ENCODE results near the gene UTP11. TPM values are rescaled to one million over a fixed set of nuclear protein-coding genes. Genes with fewer than 3 reads are reported as not detected.
A peak's percentile ranks its signal among the peaks of the same experiment; 100 is the strongest.

The UTP11 gene
- total RNA-seq, 1 donor from 2014 or later = 26.4 TPM

GRCh38 chr1:38046884-38047602 is 34.5 kb downstream of the UTP11 start:
- peaks cover 24% of the 10 kb centered on the region for H3K4me1 Mint-ChIP-seq (ENCODE audit: low read depth)
- peak; percentile 91 for DNase-seq (ENCODE audit: low spot score)

GRCh38 chr1:38047603-38048141 is 35.1 kb downstream of the UTP11 start:
- Mint-ChIP-seq H3K27me3 (ENCODE audit: low read depth) (peaks cover 13% of the 10 kb centered on the region), H3K4me1 (ENCODE audit: low read depth) (peaks cover 24% of the 10 kb centered on the region), H3K27ac (ENCODE audit: unreplicated experiment) (peak overlapping the region; percentile 63), H3K9me3 (ENCODE audit: low read depth) (no peaks in the 10 kb centered on the region), H3K36me3 (ENCODE audit: low read depth) (no peaks in the 10 kb centered on the region), H3K4me3 (ENCODE audit: unreplicated experiment) (peak overlapping the region; percentile 75)
- no peak for DNase-seq (ENCODE audit: low spot score)
- no peak for TF ChIP-seq CTCF (IDR thresholded peaks at IDR 0.05)

More at GRCh38 chr1:38046884-38047602, 34.5 kb downstream of the UTP11 start:
- TF ChIP-seq CTCF (IDR thresholded peaks at IDR 0.05) = peak; percentile 59
- H3K27me3 Mint-ChIP-seq (ENCODE audit: low read depth) = peaks cover 11% of the 10 kb centered on the region
- H3K27ac Mint-ChIP-seq (ENCODE audit: unreplicated experiment) = peak overlapping the region; percentile 63
- H3K4me3 Mint-ChIP-seq (ENCODE audit: unreplicated experiment) = peak overlapping the region; percentile 75
- H3K36me3 Mint-ChIP-seq (ENCODE audit: low read depth) = peaks cover 1% of the 10 kb centered on the region
- no peaks in the 10 kb centered on the region for H3K9me3 Mint-ChIP-seq (ENCODE audit: low read depth)

DNA sequence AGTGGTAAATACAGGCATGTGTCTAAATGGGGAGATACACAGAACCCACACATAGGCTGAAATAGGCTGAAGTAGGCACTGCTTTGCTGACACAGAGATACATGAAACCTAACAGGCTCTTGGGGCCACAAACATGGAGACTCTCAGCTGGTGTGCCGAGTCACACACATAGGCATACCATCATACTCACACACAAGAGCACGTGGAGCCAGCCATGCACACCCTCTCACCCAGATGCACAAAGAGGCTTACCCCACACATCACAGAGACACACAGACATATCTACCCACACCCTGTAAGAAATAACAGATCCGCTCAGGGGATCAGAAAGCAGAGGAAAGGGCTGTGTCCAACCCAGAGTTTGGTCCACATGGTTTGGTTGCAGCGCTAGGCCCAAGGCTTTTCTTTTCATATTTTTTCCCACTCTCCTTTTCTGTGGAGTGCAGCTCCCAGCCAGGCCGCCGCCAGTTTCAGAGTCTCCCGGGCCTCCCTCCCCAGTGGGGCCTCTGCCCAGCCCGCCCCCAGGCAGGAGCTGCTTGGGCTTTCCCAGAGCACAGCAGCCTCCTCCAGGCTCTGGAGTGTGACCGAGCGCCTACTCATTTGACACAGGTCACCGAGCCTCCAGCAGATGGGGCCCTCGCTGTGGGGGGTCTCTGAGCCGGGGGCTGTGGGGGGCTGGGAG is 38.0 kb downstream of the UTP11 start:
- Mint-ChIP-seq H3K27me3 (ENCODE audit: low read depth) (peaks cover 2% of the 10 kb centered on the region), H3K9me3 (ENCODE audit: low read depth) (no peaks in the 10 kb centered on the region), H3K4me3 (ENCODE audit: unreplicated experiment) (no peak overlapping the region), H3K27ac (ENCODE audit: unreplicated experiment) (no peak overlapping the region), H3K4me1 (ENCODE audit: low read depth) (peaks cover 15% of the 10 kb centered on the region), H3K36me3 (ENCODE audit: low read depth) (no peaks in the 10 kb centered on the region)
- DNase-seq (ENCODE audit: low spot score) = no peak
- no peak for TF ChIP-seq CTCF (IDR thresholded peaks at IDR 0.05)

DNA sequence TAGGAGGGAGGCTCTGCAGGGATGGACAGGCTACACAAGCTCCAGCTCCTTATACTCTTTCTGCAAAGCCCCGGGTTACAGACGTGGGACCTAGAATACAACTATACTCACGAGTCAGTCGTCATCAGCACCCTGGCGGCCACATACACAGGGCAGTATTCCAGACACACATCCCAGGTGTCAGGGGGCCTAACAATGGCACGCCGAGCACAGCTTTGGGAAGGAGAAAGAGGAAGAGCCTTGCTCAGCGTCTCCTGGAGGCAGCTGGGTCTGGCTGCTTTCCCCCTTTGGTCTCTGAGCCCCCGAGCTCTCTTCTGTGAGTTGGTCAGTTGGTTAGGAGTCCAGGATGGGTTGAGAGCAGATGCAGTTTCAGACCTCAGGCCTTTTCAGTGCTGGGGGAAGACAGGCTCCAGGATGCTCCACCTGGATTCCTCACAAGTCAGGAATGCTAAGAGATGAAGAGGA is 38.6 kb downstream of the UTP11 start:
- Mint-ChIP-seq H3K27me3 (ENCODE audit: low read depth) (peaks cover 2% of the 10 kb centered on the region), H3K27ac (ENCODE audit: unreplicated experiment) (no peak overlapping the region), H3K9me3 (ENCODE audit: low read depth) (no peaks in the 10 kb centered on the region), H3K36me3 (ENCODE audit: low read depth) (no peaks in the 10 kb centered on the region), H3K4me1 (ENCODE audit: low read depth) (peaks cover 15% of the 10 kb centered on the region), H3K4me3 (ENCODE audit: unreplicated experiment) (no peak overlapping the region)
- no peak for TF ChIP-seq CTCF (IDR thresholded peaks at IDR 0.05)
- no peak for DNase-seq (ENCODE audit: low spot score)

DNA sequence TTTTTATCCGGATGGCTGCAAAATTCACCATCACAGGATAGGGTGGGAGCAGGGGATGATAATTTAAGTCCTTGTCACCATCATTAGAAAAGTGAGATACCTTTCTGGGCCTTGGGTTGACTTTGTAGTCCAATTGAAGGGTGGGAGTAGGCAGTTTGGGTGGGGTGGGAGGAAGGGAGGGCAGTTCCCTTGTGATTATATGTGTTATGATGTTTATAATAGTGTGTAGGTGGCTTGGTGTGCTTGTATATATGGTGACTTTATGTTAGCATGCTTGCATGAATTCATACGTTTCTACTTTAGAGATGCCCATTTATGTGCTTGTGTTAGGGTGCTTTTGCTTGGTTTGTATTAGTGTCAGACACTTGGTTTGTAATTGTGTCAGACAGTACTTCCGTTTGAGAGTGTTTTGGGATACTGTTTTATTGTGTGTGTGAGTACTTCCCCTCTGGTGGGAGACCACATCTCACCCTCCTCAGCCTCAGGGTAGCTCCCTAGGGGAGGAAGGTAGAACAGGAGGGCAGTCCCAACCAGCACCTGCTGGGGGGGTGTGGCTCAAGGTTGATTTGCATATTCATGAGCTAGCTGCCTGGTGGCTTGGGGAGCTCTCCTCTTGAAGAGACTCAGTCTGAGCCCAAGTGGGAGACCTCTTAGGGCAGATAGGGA is 40.3 kb downstream of the UTP11 start:
- Mint-ChIP-seq H3K27me3 (ENCODE audit: low read depth) (peaks cover 2% of the 10 kb centered on the region), H3K36me3 (ENCODE audit: low read depth) (no peaks in the 10 kb centered on the region), H3K4me3 (ENCODE audit: unreplicated experiment) (no peak overlapping the region), H3K4me1 (ENCODE audit: low read depth) (peaks cover 9% of the 10 kb centered on the region), H3K9me3 (ENCODE audit: low read depth) (no peaks in the 10 kb centered on the region), H3K27ac (ENCODE audit: unreplicated experiment) (no peak overlapping the region)
- DNase-seq (ENCODE audit: low spot score) = no peak
- no peak for TF ChIP-seq CTCF (IDR thresholded peaks at IDR 0.05)
